Upper lobe of left lung (tissue), 6 donors: Measurements from ENCODE around the gene NUDT8. TPM values are rescaled to one million over a fixed set of nuclear protein-coding genes. Genes with fewer than 3 reads are reported as not detected.
A peak's percentile ranks its signal among the peaks of the same experiment; 100 is the strongest.

Experiments used
- ATAC-seq, 2 donors: fragments of 200-7000 bp; cut with Tn5 transposase; one replicate each; pipeline ENCODE4 v1.9.1; 2022; ENCODE audit warnings: mild to moderate bottlenecking in 2 of 2, moderate library complexity in 2 of 2; ENCODE audit not compliant: low FRiP score in 2 of 2
- DNase-seq, 2 donors: peaks; one replicate each; pipeline ENCODE4 v3.0.0-alpha.2; 2019 to 2020
- H3K27ac ChIP-seq, 4 donors: fragments of 200-600 bp; sonication (generic); one replicate each; pipeline ENCODE4 v1.5.1; 2016 to 2019
- H3K27me3 ChIP-seq, 4 donors: fragments of 200-600 bp; sonication (generic); one replicate each; pipeline ENCODE4 v1.5.1; 2017 to 2019
- H3K36me3 ChIP-seq, 4 donors: fragments of 200-600 bp; sonication (generic); one replicate each; pipeline ENCODE4 v1.5.1; 2016 to 2019
- H3K4me1 ChIP-seq, 4 donors: fragments of 200-600 bp; sonication (generic); one replicate each; pipeline ENCODE4 v1.5.1; 2018 to 2019
- H3K4me3 ChIP-seq, 4 donors: fragments of 200-600 bp; sonication (generic); one replicate each; pipeline ENCODE4 v1.5.1; 2017 to 2019; ENCODE audit warnings: mild to moderate bottlenecking in 2 of 4, moderate library complexity in 1 of 4
- H3K9me3 ChIP-seq, 4 donors: fragments of 200-600 bp; sonication (generic); one replicate each; pipeline ENCODE4 v1.5.1; 2018 to 2019
- CTCF ChIP-seq, 6 experiments: fragments of 450-650 bp in 4 of 6; fragments of 200-600 bp in 2 of 6; sonication (generic) in 2 of 6; IDR thresholded peaks; one replicate each; pipeline ENCODE4 v1.5.1; 2016 to 2019; ENCODE audit warnings: antibody characterized with exemption in 6 of 6
- EP300 ChIP-seq, 4 donors: sonication (generic); formaldehyde crosslinking; IDR thresholded peaks; one replicate each; pipeline ENCODE4 v1.5.1; 2017; ENCODE audit warnings: antibody characterized with exemption in 4 of 4, control low read depth in 2 of 4
- POLR2A ChIP-seq, 4 donors: fragments of 450-650 bp; IDR thresholded peaks; one replicate each; pipeline ENCODE4 v1.5.1; 2016 to 2017; ENCODE audit warnings: antibody characterized with exemption in 4 of 4, mild to moderate bottlenecking in 2 of 4
- POLR2AphosphoS5 ChIP-seq, 2 donors: sonication (generic); formaldehyde crosslinking; IDR thresholded peaks; one replicate each; pipeline ENCODE4 v1.5.1; 2017; ENCODE audit warnings: antibody characterized with exemption in 2 of 2
- WGBS, 2 donors: methylation state at CpG; one replicate each; pipeline ENCODE4 v1.1.5; 2017 to 2018; 5-methylcytosine and 5-hydroxymethylcytosine counted together
- total RNA-seq, 6 donors: library from RNA; depleted of rRNA in 4 of 6; stranded (reverse); fragments of >200 nt in 4 of 6; gene quantifications; one replicate each; pipeline versions ENCODE4 v1.1.0 to v1.2.1, GENCODE V29; 2016 to 2021
- donor health status: DM: no; HTN: no; CAD: no; lungs with moderate emphysema.
- donor health status: DM: no; HTN: yes; CAD: no; lungs with severe emphysema.

Gene NUDT8
- total RNA-seq, 6 donors from 2014 or later = 4.3 to 17.8 (median 13.9) TPM; not detected in 1

DNA sequence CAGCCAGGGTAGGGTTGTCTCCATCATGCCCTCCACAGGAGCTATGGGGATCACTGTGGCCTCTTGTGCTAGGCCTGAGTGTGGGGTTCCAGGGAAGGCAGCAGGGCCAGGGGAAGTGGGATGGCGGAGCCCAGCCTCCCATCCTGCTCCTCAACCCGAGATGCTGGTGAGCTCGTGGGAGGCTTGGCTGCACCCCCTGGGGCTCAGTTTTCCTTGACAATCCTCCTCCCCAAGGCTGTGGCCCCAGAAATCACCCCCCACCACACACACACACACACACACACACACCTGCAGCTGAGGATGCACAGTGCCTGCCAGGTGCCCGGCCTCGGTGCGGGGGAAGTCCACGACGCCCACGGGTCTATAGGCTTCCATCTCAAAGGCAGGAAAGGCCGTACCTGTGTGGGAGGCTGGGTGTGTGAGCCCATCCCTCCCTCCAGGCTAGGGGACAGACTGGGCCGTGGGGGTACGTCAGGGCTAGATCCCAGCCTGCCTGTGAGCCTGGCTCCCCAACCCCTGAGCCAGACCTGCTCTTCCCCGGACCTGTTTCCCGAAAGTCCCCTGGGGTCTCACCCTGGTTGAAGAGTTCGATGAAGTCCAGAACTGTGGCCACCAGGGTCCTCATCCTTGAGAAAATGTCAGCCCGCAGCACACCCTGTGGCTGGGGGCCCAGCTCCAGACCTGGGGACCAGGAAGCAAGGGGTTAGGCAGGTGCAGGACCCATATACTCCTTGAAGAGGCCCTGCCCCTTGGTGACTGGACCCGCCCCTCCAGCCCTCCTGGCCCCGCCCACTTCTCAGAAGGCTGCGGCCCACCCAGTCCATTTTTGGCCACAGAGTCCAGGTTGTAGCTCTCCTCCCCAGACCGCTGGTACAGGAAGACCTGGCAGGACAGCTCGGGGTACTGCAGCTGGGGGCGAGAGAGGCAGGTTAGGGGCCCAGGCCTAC lies 15.0 kb upstream of the NUDT8 start:
- no peak overlapping the region for H3K27ac ChIP-seq
- DNase-seq (peak in 1 of 2 donors; percentile 70), ATAC-seq (no peak)
- no peak for TF ChIP-seq POLR2AphosphoS5 (IDR thresholded peaks at IDR 0.05)
- no peak for TF ChIP-seq EP300 (IDR thresholded peaks at IDR 0.05)
- TF ChIP-seq POLR2A (IDR thresholded peaks at IDR 0.05) = no peak
- TF ChIP-seq CTCF (IDR thresholded peaks at IDR 0.05) = no peak
- no peaks in the 10 kb centered on the region for H3K36me3 ChIP-seq
- 94% methylated on average over 17 to 20 of the region's 22 CpGs for WGBS, 2 donors
- H3K27me3 ChIP-seq = peaks cover 0 to 7% (median 0%) of the 10 kb centered on the region in 4 donors
- peaks cover 0 to 14% (median 4%) of the 10 kb centered on the region in 4 donors for H3K4me1 ChIP-seq
- no peak overlapping the region for H3K4me3 ChIP-seq
- H3K9me3 ChIP-seq = no peaks in the 10 kb centered on the region

GRCh38 chr11:67644042-67644441 lies 14.3 kb upstream of the NUDT8 start:
- Histone ChIP-seq H3K36me3 (no peaks in the 10 kb centered on the region), H3K4me1 (peaks cover 0 to 14% (median 2%) of the 10 kb centered on the region in 4 donors), H3K27ac (no peak overlapping the region), H3K9me3 (no peaks in the 10 kb centered on the region), H3K4me3 (no peak overlapping the region), H3K27me3 (peaks cover 0 to 10% (median 0%) of the 10 kb centered on the region in 4 donors)
- DNase-seq (no peak), ATAC-seq (no peak)
- TF ChIP-seq CTCF (IDR thresholded peaks at IDR 0.05) (peak in 1 of 6 experiments; percentile 10), POLR2AphosphoS5 (IDR thresholded peaks at IDR 0.05) (no peak), POLR2A (IDR thresholded peaks at IDR 0.05) (no peak), EP300 (IDR thresholded peaks at IDR 0.05) (no peak)
- 83 to 86% methylated on average over 5 of the region's 5 CpGs for WGBS, 2 donors

- ATAC-seq (no peak), DNase-seq (peak in 1 of 2 donors; percentile 36)
- H3K36me3 ChIP-seq = no peaks in the 10 kb centered on the region
- no peak overlapping the region for H3K4me3 ChIP-seq
- H3K4me1 ChIP-seq = peaks cover 0 to 6% (median 0%) of the 10 kb centered on the region in 4 donors
- H3K27ac ChIP-seq = no peak overlapping the region
- TF ChIP-seq EP300 (IDR thresholded peaks at IDR 0.05) (no peak), CTCF (IDR thresholded peaks at IDR 0.05) (no peak), POLR2A (IDR thresholded peaks at IDR 0.05) (no peak), POLR2AphosphoS5 (IDR thresholded peaks at IDR 0.05) (no peak)
- 89 to 91% methylated on average over 12 to 15 of the region's 15 CpGs for WGBS, 2 donors
- no peaks in the 10 kb centered on the region for H3K9me3 ChIP-seq
- H3K27me3 ChIP-seq = peaks cover 0 to 10% (median 0%) of the 10 kb centered on the region in 4 donors
These were observed 12.7 kb upstream of the NUDT8 start for GRCh38 chr11:67642173-67643120.

GRCh38 chr11:67641338-67642172 lies 11.8 kb upstream of the NUDT8 start:
- ATAC-seq = no peak
- Histone ChIP-seq H3K36me3 (no peaks in the 10 kb centered on the region), H3K9me3 (no peaks in the 10 kb centered on the region), H3K4me1 (peaks cover 0 to 6% (median 0%) of the 10 kb centered on the region in 4 donors), H3K27ac (no peak overlapping the region), H3K4me3 (no peak overlapping the region), H3K27me3 (peaks cover 0 to 7% (median 0%) of the 10 kb centered on the region in 4 donors)
- WGBS, 2 donors = 79 to 84% methylated on average over 21 to 28 of the region's 28 CpGs
- peak in 1 of 2 donors; percentile 75 for DNase-seq
- TF ChIP-seq POLR2A (IDR thresholded peaks at IDR 0.05) (no peak), CTCF (IDR thresholded peaks at IDR 0.05) (no peak), POLR2AphosphoS5 (IDR thresholded peaks at IDR 0.05) (no peak), EP300 (IDR thresholded peaks at IDR 0.05) (no peak)
